Measurements from ENCODE around the gene RIC1.
A peak's percentile ranks its signal among the peaks of the same experiment; 100 is the strongest.
"Not testable (repeated sequence)": the region's sequence is repeated elsewhere in the genome, so short reads cannot be mapped to it uniquely, and the experiment has no call there.

The RIC1 gene

GRCh38 chr9:5626727-5627634, 1.9 kb upstream of the RIC1 start:
- peak; percentile 73 to 90 for DNase-seq (ENCODE audit: low read depth in 1 of 2, low spot score in 1 of 2)
- peak overlapping the region; percentile 95 for H3K27ac ChIP-seq (replicated peaks)
- peak; percentile 58 for TF ChIP-seq REST (IDR thresholded peaks at IDR 0.05; ENCODE audit: insufficient replicate concordance, low read depth)
- peak; percentile 98 for TF ChIP-seq SPI1 (IDR thresholded peaks at IDR 0.05; ENCODE audit: borderline replicate concordance, low read depth)
- peak; percentile 49; the same call in 1 of the 2 replicates for TF ChIP-seq POLR2AphosphoS5 (IDR thresholded peaks at IDR 0.05; ENCODE audit: low read depth)
- no peak for TF ChIP-seq CTCF (IDR thresholded peaks at IDR 0.05; ENCODE audit: insufficient read depth, low read length)
- TF ChIP-seq GABPA (IDR thresholded peaks at IDR 0.05; ENCODE audit: low read depth) = no peak
- H3K27me3 ChIP-seq (ENCODE audit: insufficient read depth, poor library complexity, severe bottlenecking) = no peaks in the 10 kb centered on the region
- 0 out of 2 replicates have a peak overlapping the region, but pooled peaks have one; percentile 92 for H3K4me3 ChIP-seq (replicated peaks; ENCODE audit: insufficient read depth, low read length)

GRCh38 chr9:5627686-5628085, 1.2 kb upstream of the RIC1 start:
- H3K27me3 ChIP-seq (ENCODE audit: insufficient read depth, poor library complexity, severe bottlenecking) = not testable (repeated sequence)
- Histone ChIP-seq H3K27ac (replicated peaks) (peak overlapping the region; percentile 95), H3K4me3 (replicated peaks; ENCODE audit: insufficient read depth, low read length) (peak overlapping the region; percentile 92)
- DNase-seq (ENCODE audit: low read depth in 1 of 2, low spot score in 1 of 2) = peak in 1 of 2 experiments; percentile 18

GRCh38 chr9:5628183-5628529, 751 bp upstream of the RIC1 start:
- peak overlapping the region; percentile 92 for H3K4me3 ChIP-seq (replicated peaks; ENCODE audit: insufficient read depth, low read length)
- DNase-seq (ENCODE audit: low read depth in 1 of 2, low spot score in 1 of 2) = peak in 1 of 2 experiments; percentile 4
- H3K27ac ChIP-seq (replicated peaks) = peak overlapping the region; percentile 95
- TF ChIP-seq POLR2AphosphoS5 (IDR thresholded peaks at IDR 0.05; ENCODE audit: low read depth) (no peak), REST (IDR thresholded peaks at IDR 0.05; ENCODE audit: insufficient replicate concordance, low read depth) (no peak), GABPA (IDR thresholded peaks at IDR 0.05; ENCODE audit: low read depth) (no peak), SPI1 (IDR thresholded peaks at IDR 0.05; ENCODE audit: borderline replicate concordance, low read depth) (no peak), CTCF (IDR thresholded peaks at IDR 0.05; ENCODE audit: insufficient read depth, low read length) (no peak)
- no peaks in the 10 kb centered on the region for H3K27me3 ChIP-seq (ENCODE audit: insufficient read depth, poor library complexity, severe bottlenecking)

GRCh38 chr9:5629312-5630080, 589 bp downstream of the RIC1 start:
- no peak for TF ChIP-seq GABPA (IDR thresholded peaks at IDR 0.05; ENCODE audit: low read depth)
- no peak for TF ChIP-seq SPI1 (IDR thresholded peaks at IDR 0.05; ENCODE audit: borderline replicate concordance, low read depth)
- TF ChIP-seq POLR2AphosphoS5 (IDR thresholded peaks at IDR 0.05; ENCODE audit: low read depth) = no peak
- TF ChIP-seq CTCF (IDR thresholded peaks at IDR 0.05; ENCODE audit: insufficient read depth, low read length) = no peak
- Histone ChIP-seq H3K27me3 (ENCODE audit: insufficient read depth, poor library complexity, severe bottlenecking) (no peaks in the 10 kb centered on the region), H3K4me3 (replicated peaks; ENCODE audit: insufficient read depth, low read length) (peak overlapping the region; percentile 92), H3K27ac (replicated peaks) (peak overlapping the region; percentile 82)
- peak in 1 of 2 experiments; percentile 51 for DNase-seq (ENCODE audit: low read depth in 1 of 2, low spot score in 1 of 2)

Data from HL-60 (cell line).